Midbrain (tissue), 1 donor: ENCODE data around the gene ASXL2.
A peak's percentile ranks its signal among the peaks of the same experiment; 100 is the strongest.
"Not testable (repeated sequence)": the region's sequence is repeated elsewhere in the genome, so short reads cannot be mapped to it uniquely, and the experiment has no call there.

ENCODE experiments used
- DNase-seq: peaks from one replicate; lab custom pipeline; 2025; lab: John Stamatoyannopoulos, UW

Gene ASXL2

GRCh38 chr2:25735835-25736234, 142.5 kb downstream of the ASXL2 start:
- DNase-seq = no peak

- DNase-seq = no peak
Observed at GRCh38 chr2:25728559-25728958, 149.7 kb downstream of the ASXL2 start.

- DNase-seq = no peak
Observed at GRCh38 chr2:25726522-25726921, 151.8 kb downstream of the ASXL2 start.

- no peak for DNase-seq
Observed at GRCh38 chr2:25725877-25726276, 152.4 kb downstream of the ASXL2 start.

GRCh38 chr2:25724756-25725155, 153.5 kb downstream of the ASXL2 start:
- no peak for DNase-seq

GRCh38 chr2:25722224-25722623, 156.1 kb downstream of the ASXL2 start:
- DNase-seq = no peak

- DNase-seq = no peak
Observed at GRCh38 chr2:25720575-25720974, 157.7 kb downstream of the ASXL2 start.

- DNase-seq = no peak
Observed at GRCh38 chr2:25714740-25715139, 163.5 kb downstream of the ASXL2 start.

GRCh38 chr2:25712455-25712854, 165.8 kb downstream of the ASXL2 start:
- no peak for DNase-seq

- no peak for DNase-seq
Observed at GRCh38 chr2:25711675-25712354, 166.5 kb downstream of the ASXL2 start.

- no peak for DNase-seq
Observed at GRCh38 chr2:25710750-25711149, 167.5 kb downstream of the ASXL2 start.

GRCh38 chr2:25709349-25709748, 168.9 kb downstream of the ASXL2 start:
- no peak for DNase-seq

GRCh38 chr2:25707927-25708590, 170.2 kb downstream of the ASXL2 start:
- DNase-seq = no peak

- DNase-seq = not testable (repeated sequence)
Observed at GRCh38 chr2:25705575-25705974, 172.7 kb downstream of the ASXL2 start.

GRCh38 chr2:25701801-25702200, 176.5 kb downstream of the ASXL2 start:
- no peak for DNase-seq

- DNase-seq = peak; percentile 5
Observed at GRCh38 chr2:25700221-25700660, 178.0 kb downstream of the ASXL2 start.

GRCh38 chr2:25699216-25699615, 179.1 kb downstream of the ASXL2 start:
- no peak for DNase-seq

- no peak for DNase-seq
Observed at GRCh38 chr2:25698752-25699151, 179.5 kb downstream of the ASXL2 start.

GRCh38 chr2:25697559-25698341, 180.5 kb downstream of the ASXL2 start:
- DNase-seq = no peak

- DNase-seq = no peak
Observed at GRCh38 chr2:25692737-25693445, 185.4 kb downstream of the ASXL2 start.

- no peak for DNase-seq
Observed at GRCh38 chr2:25692143-25692542, 186.1 kb downstream of the ASXL2 start.

- DNase-seq = no peak
Observed at GRCh38 chr2:25690058-25690457, 188.2 kb downstream of the ASXL2 start.
